ENCODE results near the gene MSANTD7. TPM values are rescaled to one million over a fixed set of nuclear protein-coding genes. Genes with fewer than 3 reads are reported as not detected.

The MSANTD7 gene
- total and polyA plus RNA-seq, 10 of the 15 experiments (the other 5 are each of a cell fraction or from before 2014, with no cell fraction given): 3.5 to 22.8 (median 18.5) TPM

DNA sequence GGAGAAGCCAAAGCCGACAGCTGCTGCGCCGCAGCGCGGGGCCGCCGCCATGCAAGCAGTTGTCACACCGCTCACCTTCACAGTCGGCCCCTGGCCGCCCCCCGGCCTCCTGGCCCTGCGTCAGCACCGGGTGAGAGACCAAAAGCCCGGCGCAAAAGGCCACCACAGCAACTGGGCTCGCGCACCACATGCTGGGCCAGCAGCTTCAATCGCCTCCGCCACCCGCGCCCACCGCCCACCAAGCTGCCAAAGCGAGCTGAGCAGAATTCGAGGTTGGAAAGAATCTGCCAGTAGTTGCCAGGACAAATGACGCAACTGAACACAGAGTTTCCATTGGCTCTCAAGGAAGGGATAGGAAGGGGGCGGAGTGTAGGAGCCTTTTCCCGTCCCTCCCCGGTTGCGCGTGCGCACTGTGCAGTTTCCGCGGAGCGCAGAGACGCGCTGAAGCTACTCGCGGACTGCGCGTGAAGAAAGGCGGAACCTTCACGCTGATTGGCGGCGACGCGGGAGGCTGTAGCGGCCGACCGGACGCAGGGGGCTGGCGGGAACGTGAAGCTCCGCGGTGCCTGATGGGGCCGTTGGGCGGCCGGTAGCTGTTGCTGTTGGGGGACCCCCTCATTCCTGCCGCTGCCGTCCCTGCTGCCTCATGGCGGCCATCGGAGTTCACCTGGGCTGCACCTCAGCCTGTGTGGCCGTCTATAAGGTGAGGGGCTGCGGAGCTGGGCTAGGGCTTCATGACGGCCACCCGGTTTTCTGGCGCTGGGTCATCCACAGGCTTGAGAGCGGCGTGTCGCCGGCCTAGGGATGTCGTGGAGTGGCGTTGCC, at the start of gene MSANTD7, which contains the start of the genes CDNF and HSPA14 (continued):
- TF ChIP-seq ASH2L (IDR thresholded peaks at IDR 0.05; ENCODE audit: borderline replicate concordance, low read depth) (no peak; the same call in 1 of the 2 replicates), NR2C1 (IDR thresholded peaks at IDR 0.05) (no peak), GABPA (IDR thresholded peaks at IDR 0.05; ENCODE audit: low read depth) (no peak), CREM (IDR thresholded peaks at IDR 0.05; ENCODE audit: low read depth) (peak; percentile 97), KAT2A (conservative IDR thresholded peaks at IDR 0.05; ENCODE audit: control insufficient read depth, low read depth, low read length) (no peak), TAF1 (IDR thresholded peaks at IDR 0.05; ENCODE audit: borderline replicate concordance, low read depth, low read length) (peak; percentile 87), RB1 (IDR thresholded peaks at IDR 0.05; ENCODE audit: borderline replicate concordance) (peak; percentile 46; the same call in 1 of the 2 replicates), SIX5 (IDR thresholded peaks at IDR 0.05; ENCODE audit: low read depth, low read length, severe bottlenecking) (no peak), ZNF217 (IDR thresholded peaks at IDR 0.05) (no peak), TBL1XR1 (IDR thresholded peaks at IDR 0.05; ENCODE audit: low read depth, low read length) (0 out of 2 replicates have a peak, but pooled peaks have one; percentile 24), SMARCA5 (IDR thresholded peaks at IDR 0.05) (peak; percentile 67), TARDBP (IDR thresholded peaks at IDR 0.05; ENCODE audit: borderline replicate concordance) (no peak), SIN3A (IDR thresholded peaks at IDR 0.05; ENCODE audit: low read depth, low read length) (peak; percentile 57; the same call in 1 of the 2 replicates), EZH2 (IDR thresholded peaks at IDR 0.05; ENCODE audit: borderline replicate concordance, control insufficient read depth, low read depth, low read length) (no peak), SKIL (IDR thresholded peaks at IDR 0.05; ENCODE audit: low read depth, poor library complexity, severe bottlenecking) (no peak), MTA2 (IDR thresholded peaks at IDR 0.05; ENCODE audit: low read depth) (no peak), BACH1 (IDR thresholded peaks at IDR 0.05; ENCODE audit: borderline replicate concordance) (peak; percentile 67), PML (IDR thresholded peaks at IDR 0.05; ENCODE audit: low read length) (peak; percentile 67; the same call in 1 of the 2 replicates), RAD51 (IDR thresholded peaks at IDR 0.05) (no peak), NRF1 (conservative IDR thresholded peaks at IDR 0.05; ENCODE audit: low read depth, low read length) (peak; percentile 96), IKZF1 (conservative IDR thresholded peaks at IDR 0.05) (peak; percentile 70), ZNF384 (IDR thresholded peaks at IDR 0.05; ENCODE audit: borderline replicate concordance, low read depth, low read length) (no peak), NR2C2 (IDR thresholded peaks at IDR 0.05; ENCODE audit: borderline replicate concordance, control insufficient read depth, insufficient read length, low read depth) (no peak)
- TF ChIP-seq, protein P1, sequence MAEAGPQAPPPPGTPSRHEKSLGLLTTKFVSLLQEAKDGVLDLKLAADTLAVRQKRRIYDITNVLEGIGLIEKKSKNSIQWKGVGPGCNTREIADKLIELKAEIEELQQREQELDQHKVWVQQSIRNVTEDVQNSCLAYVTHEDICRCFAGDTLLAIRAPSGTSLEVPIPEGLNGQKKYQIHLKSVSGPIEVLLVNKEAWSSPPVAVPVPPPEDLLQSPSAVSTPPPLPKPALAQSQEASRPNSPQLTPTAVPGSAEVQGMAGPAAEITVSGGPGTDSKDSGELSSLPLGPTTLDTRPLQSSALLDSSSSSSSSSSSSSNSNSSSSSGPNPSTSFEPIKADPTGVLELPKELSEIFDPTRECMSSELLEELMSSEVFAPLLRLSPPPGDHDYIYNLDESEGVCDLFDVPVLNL (IDR thresholded peaks at IDR 0.05; ENCODE audit: low read depth, low read length): peak; percentile 83
- TF ChIP-seq, protein P2, sequence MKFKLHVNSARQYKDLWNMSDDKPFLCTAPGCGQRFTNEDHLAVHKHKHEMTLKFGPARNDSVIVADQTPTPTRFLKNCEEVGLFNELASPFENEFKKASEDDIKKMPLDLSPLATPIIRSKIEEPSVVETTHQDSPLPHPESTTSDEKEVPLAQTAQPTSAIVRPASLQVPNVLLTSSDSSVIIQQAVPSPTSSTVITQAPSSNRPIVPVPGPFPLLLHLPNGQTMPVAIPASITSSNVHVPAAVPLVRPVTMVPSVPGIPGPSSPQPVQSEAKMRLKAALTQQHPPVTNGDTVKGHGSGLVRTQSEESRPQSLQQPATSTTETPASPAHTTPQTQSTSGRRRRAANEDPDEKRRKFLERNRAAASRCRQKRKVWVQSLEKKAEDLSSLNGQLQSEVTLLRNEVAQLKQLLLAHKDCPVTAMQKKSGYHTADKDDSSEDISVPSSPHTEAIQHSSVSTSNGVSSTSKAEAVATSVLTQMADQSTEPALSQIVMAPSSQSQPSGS (IDR thresholded peaks at IDR 0.05; ENCODE audit: low read length): no peak
- TF ChIP-seq, protein P3, sequence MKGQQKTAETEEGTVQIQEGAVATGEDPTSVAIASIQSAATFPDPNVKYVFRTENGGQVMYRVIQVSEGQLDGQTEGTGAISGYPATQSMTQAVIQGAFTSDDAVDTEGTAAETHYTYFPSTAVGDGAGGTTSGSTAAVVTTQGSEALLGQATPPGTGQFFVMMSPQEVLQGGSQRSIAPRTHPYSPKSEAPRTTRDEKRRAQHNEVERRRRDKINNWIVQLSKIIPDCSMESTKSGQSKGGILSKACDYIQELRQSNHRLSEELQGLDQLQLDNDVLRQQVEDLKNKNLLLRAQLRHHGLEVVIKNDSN (IDR thresholded peaks at IDR 0.05; ENCODE audit: borderline replicate concordance, extremely low read length, insufficient read depth, low read depth, low read length): no peak

Data from GM12878 (cell line).